HG02678 (cell line): ENCODE measurements around the gene DTL.

Experiments used
- ATAC-seq: cut with Tn5 transposase; IDR thresholded peaks from one replicate; pipeline ENCODE4 v1.9.1; 2021; ENCODE audit warnings: mild to moderate bottlenecking, moderate library complexity; ENCODE audit not compliant: unreplicated experiment

Gene DTL

DNA sequence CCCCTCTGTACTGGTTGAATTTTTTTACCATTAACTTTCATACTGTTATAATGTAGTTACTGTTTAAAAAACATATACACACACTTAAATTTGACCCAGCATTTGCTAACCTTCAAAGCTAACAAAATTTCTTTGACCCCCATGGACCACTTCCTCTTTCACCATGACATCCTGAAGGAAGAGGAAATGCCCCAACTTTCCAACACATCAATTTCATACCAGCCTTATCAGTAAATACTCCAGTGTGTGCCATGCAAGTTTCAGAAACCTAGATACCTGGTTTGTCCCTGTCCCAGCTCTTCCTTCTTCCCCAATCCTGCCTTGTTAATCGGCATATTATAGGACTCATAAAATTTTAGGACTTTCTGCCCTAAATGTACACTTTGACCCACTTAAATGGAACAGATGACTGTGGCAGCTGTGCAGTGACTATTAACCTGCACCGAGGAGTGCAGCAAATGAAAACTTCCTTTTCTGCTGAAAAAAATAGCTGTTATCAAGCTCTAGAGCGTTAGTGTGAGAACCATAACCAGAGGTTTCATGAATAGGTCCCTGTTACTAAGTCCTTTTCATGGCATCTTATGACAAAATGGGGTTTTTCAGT, 54.1 kb downstream of the DTL start:
- ATAC-seq, result no peak

DNA sequence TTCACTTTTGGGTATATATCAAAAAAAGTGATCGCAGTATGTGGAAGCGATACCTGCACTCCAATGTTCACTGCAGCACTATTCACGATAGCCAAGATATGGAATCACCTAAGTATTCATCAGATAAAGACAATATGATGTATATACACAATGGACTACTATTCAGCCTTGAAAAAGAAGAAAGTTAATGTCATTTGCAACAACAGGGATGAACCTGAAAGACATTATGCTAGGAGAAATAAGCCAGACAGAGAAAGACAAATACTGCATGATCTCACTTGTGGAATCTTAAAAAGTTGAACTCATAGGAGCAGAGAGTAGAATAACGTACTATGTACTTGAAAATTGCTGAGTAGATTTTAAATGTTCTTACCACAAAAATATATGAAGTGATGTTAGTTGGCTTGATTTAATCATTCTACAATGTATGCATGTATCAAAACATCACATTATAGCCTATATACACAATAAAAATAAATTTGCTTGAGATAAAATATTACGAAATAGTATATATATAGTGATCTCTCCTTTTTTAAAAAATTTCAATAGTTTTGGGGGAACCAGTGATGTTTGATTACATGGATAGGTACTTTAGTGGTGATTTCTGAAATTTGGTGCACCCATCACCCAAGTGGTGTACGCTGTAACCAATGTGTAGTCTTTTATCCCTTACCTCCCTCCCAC, 56.0 kb downstream of the DTL start:
- ATAC-seq, result no peak

DNA sequence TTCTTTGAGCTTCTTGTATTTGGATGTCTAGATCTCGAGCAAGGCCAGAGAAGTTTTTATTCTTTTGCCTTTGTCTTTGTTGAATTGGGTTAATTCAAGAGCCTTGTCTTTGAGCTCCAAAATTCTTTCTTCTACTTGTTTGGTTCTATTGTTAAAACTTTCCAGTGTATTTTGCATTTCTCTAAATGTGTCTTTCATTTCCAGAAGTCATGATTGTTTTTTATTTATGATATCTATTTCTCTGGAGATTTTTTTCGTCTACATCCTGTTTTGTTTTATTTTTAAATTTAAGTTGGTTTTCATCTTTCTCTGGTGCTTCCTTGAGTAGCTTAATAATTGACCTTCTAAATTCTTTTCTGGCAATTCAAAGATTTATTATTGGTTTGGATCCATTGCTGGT, 61.8 kb downstream of the DTL start:
- no peak for ATAC-seq

DNA sequence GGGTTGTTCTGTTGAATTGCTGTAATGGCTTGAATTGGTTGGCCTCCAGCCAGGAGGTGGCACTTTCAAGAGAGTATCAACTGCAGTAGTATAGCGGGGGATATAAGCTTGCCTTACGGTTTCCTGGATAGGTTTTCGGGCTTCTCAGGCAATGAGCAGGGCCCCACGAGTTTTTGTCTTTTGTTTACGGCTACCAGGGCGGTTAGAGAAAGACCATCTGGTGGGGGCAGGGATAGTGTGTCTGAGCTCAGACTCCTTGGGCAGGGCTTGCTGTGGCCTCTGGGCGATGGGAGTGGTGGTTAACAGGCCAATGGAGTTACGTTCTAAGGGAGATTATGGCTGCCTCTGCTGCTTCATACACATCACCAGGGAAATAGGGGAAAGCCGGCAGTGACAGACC, 62.8 kb downstream of the DTL start:
- ATAC-seq, result no peak

DNA sequence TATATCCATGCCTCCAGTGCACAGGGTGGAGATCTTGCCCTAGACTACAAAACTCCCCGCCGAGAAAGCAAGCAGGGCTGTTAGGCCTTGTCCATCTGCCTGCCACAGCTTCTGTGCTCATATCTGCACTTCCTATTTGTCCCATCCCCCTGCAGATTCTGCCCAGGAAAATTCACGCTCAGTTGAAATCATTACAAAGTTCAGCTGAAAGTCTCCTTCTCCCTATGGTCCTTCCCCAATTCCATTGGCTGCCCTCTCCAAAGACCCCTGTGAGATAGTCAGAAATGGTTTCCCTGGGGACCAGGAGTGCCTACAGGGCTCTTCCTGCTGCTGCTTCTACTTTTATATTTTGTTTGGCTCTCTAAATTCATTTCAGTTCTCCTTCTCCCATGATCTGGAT, 63.2 kb downstream of the DTL start:
- ATAC-seq, result no peak

DNA sequence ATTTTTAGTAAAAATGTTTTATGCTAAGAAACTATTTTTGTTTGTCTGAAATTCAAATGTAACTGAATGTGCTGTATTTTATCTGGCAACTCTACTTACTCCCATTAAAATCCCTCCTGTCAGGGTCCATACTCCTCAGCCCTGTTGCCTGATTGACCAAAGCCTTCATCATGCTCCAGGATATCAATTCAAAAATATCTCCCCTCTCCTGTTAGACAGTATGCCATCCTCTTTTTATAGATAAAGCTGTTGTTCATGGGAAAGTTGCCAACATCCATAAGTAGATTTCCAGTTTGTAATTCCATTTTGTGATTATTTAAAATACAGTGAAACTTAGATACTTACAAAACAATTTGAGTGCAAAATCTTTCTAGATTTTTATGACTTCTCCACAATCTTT, 65.7 kb downstream of the DTL start:
- ATAC-seq, result no peak

DNA sequence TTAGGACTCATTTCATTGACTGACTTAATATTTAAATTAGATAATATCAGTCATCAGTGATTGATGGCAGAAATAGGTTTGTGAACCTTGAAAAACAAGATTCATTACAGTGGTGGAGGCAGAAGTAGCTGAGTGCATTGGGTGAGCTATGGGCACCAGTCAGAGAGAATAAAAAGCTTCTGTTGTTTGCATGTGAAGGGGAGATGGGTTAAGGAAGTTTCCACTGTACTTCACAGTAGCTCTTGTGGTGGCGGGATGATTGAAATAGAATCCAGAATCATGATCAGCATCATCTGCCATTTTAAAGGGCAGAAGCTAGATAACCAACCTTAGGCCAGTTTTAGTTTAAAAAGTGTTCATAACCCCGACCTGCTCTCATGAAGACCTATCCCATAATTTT, 66.2 kb downstream of the DTL start:
- ATAC-seq, result no peak

DNA sequence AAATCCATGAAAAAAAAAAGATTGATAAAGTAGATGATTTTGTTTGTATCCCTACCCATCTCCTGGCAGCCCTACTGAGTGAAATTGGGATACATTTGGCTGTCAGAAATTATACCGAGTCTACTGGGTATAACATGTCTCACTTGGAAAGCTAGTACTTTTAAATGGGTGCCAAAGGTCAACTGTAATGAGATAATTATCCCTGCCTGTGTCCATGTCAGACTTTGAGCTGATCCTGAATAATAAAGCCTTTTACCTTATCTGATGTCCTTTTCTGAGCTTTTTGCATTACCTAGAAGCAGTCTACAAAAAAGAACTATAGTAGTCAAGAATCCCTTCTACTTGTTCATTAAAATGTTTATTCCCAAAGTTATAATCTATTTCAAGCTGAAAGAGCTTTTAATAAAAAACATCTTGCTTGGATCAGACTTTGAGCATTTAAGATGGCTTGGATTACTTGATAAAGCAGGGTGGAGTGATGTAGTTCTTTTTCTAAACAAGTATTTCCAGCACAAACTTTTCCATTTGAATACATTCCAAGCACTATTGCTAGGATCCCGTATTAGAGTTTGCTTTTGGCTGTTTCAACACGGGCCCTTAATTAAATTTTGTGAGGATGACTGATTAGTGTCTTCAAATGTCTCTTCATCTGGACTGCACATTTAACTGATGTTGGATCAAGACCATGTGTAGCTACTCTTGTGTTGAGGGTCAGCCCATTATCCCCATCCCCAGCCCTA, 69.2 kb downstream of the DTL start:
- ATAC-seq, result no peak

DNA sequence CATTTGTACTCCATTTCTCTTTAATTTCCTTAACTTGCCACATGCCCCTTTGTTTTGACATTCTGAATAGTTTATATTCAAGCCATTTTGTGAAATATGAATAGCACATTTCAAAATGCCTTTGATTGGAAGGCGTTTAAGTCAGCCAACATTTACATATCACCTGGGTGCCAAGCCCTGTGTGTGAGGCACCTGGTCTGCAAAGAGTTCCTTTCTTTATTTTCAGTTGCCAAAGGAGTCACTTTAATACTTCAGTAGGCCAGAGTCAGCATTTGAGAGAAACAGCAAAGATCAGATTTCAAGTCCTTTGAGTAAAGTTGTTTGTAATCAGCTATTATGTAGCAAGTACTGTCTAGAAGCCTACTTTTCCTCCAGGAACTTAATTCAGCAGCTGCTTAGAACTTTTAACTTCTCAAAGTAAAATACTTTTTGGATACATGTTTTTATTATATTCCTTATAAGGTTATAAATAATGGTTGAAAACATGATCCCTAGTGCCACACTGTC, 70.8 kb downstream of the DTL start:
- no peak for ATAC-seq

DNA sequence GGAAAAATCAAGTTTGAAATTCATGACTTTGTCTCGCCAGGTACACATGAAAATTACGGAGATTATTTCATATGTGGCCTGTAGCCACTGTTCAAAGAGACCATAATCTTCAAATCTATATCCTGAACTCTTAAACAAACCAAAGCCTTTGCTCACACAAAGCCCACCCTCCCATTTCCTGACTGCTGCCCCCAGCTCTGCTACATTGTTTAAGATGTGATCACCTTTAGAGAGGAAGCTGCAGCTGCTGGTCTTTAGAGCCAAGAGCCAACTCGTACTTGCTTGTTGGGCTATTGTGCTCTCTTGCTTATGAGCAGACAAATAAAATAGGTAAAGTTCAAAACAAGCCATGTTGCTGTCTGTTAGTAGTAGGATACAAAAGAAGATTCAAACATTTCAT, 71.9 kb downstream of the DTL start:
- ATAC-seq, result no peak

DNA sequence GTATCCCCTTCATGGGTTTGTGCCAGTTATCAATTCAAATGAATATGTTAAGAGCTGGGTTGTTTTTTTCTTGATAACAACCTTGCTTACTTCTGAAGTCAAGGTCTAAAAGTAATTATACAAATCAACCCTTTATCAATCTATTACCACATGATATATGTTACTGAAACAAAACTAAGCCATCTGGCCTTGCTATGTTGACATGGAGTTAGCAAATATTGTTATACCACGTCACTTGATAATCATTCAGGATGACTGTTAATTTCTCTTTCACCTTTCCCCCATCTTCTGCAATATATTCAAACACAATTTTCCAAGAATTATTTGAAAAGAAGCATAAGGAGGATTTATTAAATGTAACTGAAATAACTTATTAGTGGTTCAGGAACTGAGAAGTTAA, 72.6 kb downstream of the DTL start:
- ATAC-seq, result no peak

DNA sequence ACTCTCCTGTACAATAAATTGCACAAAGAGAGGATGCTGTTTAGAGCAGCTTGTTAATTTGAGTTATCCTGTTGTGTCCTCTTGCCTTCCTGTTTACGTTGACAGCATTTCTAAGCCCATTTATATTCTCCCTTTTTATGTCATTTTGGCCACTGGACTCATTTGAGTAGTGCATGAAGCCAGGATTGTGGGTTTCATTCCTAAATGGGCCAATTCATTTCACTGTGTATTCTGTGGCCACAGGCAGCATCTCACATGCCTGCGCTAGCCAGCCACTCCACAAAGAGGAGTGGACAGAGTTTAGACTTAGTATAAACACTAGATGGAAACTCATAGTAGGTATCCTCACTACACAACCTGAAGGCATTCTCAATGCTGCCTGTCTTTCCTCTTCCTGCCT, 73.4 kb downstream of the DTL start:
- no peak for ATAC-seq

DNA sequence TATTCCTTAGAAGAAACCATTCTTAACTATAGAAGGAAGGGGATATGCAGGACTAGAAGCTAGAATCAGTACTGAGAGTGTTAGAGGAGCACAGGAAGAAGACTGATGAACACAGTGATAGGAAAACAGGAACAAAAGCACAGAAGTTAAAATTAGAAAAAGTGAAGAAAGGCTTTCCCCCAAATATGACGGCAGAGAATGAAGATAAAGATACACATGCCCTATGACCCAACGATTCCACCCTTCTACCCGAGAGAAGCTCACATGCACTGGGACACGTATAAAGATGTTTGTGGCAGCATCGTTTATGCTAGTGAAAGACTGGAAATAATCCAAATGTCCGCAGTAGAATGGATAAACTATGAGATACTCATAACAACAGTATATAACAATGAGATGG, 74.2 kb downstream of the DTL start:
- no peak for ATAC-seq

DNA sequence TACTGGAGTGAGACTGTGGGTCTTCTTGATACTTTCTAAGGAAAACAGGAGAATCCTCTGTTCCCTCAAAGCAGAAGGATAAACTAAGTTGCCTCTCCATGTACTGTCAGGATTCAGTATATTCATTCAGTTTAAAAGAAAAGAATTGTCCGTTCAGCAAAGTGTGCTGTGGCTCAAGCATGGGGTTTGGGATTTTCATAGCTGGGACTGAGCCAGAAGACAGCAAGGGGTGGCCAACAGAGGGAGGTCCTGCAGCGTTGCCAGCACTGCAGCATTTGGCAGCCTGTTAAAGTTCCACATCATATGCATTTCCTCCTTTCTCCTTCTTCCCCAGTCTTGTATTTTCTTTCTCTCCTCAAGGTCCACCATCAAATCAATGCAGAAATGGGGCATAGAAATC, 75.1 kb downstream of the DTL start:
- no peak for ATAC-seq

DNA sequence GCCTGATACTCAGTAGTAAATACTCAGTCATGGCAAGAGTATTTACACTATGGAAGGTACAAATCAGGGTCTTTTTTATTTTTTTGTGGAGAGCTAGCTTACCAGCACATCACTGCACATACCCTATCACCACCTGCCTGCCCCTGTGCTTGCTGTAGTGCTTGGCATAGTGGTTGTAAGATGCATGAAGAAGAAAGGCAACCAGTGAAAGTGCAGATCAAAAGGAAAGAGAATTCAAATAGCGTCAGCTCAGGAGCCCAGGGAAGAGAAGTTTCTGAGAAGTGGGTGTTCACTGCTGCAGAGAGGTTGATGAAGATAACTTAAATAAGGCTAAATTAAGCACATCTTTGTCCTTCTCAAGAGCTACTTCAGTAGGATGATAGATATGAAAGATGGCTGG, 76.0 kb downstream of the DTL start:
- ATAC-seq, result no peak

DNA sequence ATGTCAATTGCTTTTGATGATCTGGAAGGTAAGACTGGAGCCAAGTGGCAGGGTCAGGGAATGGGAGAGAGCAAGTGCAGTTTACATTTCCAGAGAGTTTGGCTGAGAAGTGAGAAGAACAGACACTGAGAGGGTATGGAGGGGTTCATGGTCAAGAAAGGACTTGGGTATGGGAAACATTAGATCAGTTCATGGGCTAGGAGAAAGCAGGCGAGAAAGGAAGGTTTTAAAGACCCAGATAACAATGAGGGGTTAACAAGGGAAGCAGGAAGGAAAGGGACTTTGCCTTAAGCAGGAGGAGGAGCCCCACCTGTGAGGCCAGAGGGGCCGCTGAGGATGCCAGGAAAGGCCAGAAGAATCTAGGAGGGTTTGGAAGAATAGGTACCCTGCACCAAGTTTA, 78.2 kb downstream of the DTL start:
- no peak for ATAC-seq

DNA sequence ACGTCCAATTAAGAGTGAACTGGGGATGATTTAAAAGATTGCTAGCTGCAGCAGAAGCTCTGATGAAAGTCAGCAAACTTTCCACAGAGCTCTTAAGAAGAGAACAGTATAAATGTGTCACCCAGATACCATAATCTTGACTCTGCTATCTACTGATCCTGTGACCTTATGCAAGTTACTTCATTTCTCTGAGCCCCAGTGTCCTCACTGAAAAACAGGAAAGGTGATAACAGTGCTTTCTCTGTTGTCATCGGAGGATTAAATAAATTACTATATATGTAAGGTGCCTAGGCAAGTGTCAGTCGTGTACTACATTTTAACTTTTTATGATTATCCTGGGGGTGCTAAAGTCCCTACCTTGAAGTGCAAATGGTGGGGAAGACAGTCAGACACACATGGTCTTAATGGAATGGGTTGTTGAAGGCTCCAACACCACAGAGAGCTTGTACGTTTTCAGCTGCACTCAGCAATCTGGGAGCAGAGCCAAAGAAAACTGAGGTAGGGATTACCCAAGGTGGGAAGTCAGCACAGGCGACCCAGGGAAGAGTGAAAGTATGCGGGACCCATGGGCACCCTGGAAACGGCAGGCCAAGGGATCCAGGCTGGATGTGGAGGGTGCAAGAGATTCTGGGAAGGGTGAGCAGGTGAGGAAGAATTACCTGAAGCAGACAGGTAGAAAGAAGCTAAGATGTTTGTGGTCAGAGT, 82.8 kb downstream of the DTL start:
- no peak for ATAC-seq

DNA sequence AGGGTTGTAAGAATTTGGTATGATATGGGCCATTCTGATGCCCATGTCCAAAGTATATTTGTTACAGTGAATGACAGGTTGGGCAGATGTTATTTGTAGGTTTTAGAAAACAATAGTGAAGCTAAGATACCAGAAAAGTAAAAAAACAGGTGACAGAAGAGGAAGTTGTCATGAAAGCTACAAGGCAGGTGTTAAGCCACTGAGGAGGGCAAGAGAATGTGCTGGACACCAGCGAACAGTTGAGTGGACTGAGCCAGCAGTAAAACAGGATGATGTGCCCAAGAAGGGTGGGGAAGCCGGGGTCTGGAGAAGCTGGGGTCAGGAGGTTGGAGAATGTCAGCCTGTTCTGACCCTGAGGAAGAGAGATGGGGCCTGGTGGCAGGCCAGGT, 83.3 kb downstream of the DTL start:
- ATAC-seq, result no peak

DNA sequence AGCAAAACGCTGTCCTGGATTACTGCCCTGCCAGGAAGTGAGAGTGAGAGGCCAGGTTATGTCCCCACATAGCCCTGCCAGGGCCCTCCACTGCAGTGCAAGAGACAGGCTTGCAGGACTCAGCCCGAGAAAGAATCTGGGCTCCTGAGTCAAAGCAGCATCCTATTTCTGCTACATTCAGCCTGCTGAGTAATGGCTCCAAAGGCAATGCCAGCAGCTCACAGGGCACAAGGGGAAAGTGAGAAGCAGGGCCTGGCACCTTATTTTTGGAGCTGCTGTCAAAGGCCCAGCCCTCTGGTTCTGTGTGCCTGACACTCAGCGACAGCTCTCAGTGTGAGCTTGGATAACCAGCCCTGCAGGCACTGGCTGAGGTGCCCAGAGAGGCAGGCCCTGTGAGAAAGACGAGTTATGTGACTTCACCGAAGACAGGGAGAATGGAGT, 83.9 kb downstream of the DTL start:
- no peak for ATAC-seq

DNA sequence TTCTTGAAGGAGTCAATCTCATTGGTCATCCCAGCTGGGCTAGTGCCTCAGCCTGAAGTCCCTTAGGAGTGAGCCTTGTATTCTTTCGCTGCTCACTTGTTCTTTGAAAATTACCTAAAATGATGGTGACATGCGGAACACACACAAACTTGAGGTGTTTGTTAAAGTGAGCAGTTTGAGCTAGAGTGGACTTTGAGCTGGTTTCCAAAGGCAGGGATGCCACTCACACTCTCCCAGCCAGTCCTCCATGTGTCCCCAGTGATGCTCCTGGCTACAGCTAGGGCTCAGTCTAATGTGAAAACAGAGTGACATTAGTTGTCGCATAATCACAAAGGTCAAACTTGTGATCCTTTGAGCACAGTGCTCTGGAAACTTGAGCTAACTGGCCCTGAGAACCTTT, 84.3 kb downstream of the DTL start:
- no peak for ATAC-seq

DNA sequence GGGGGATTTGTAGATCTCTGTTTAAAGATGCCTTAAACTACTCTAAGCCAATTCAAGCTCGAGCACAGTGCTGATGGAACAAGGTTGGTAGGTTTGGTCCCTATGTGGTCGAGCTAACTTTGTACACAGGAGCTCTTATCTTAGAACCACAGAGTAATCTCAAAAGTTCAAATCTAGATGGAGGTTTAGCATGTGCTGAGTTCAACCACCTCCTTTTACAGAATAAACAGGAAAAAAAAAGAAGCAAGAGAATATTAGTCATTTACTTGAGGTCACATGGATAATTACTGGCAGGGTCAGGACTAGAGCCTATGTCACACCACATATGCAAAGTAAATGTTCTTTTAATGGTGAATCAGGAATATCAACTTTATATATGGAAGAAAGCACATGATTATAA, 86.2 kb downstream of the DTL start:
- ATAC-seq, result no peak
